ENCODE data around the gene HEG1.

DNA sequence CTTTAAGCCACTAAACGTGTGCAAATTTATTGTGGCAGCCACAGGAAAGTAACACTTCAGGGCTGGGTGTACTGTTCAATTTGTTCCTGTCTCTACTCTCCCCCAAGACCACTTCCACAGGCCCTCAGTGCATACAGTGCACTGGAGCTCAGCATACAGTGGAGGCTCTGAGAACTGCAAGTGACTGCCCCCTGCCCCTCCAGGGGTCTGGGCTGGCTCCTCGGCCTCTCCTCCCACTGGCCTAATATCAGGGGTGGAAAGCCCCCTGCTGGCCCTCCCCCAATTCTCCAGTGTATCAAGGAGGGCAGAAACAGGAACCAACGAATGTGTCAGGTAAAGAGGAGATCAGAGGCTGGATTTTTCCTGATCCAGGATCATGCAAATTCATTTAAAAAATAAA is 19.9 kb upstream of the HEG1 start:
- TF ChIP-seq SPI1 (IDR thresholded peaks at IDR 0.05; ENCODE audit: low read depth, low read length): no peak
- no peak for TF ChIP-seq POLR2AphosphoS5 (IDR thresholded peaks at IDR 0.05; ENCODE audit: low read depth, low read length)

Data from GM12891 (cell line).